SIG-M5 treated with dmso at 0.1 percent for 504 hours (cell line): ENCODE data around the gene PARP12.

Experiments used
- DNase-seq: peaks from one replicate; lab custom pipeline; 2025; ENCODE audit not compliant: unreplicated experiment; lab: John Stamatoyannopoulos, UW

PARP12 gene

DNA sequence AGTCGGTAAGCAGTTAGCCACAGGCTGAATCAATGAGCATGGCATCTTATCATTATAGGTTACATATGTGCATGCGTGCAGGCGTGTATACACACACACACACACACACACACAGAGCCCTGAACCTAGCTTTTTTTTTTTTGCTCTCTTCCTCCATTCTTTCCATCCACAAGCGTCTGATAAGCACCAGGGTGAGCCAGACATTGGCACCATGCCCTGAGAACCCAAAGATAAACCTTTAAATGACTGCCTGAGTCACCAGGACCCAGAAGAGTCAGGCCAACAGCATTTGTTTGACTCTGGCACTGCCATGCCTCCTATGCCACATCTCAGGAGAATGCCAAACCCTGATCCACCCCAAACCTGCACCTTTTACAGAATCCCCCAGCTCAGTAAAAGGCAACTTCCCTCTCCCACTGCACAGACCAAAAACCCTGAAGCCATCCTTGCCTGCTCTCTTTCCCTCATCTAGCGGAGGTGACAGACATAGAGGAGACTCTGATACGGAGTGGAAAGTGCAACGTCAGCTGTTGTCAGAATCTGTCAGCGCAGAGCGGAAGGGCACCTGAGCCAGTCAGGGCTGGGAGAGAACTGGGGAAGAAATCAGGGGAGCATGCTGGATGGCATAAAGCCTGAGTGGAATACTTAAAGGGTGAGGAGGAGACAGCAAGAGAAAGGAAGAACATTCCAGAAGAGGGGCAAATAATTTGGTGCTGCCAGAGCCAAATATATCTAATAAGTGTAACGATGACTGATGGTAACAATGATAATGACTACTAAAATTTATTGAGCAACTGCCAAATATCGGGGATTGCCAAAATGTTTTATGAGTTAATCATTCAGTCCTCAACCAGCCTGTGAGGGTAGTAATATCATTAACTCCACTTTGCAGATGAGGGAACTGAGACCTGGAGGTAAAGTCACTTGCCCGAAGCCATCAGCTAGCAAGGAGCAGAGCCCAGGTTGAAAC lies 3.2 kb downstream of the PARP12 start:
- DNase-seq, result no peak

DNA sequence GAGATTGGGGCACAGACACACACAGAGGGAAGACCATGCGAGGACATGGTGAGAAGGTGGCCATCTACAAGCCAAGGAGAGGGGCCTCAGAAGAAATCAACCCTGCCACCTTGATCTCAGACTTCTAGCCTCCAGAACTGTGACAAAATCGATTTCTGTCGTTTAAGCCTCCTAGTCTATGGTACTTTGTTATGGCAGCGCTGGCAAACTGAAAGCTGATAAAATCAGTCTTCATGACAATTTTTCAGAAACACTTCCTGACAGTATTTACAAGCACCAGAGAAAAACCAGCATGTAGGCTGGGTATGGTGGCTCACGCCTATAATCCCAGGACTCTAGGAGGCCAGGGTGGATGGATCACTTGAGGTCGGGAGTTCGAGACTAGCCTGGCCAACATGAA lies 4.2 kb downstream of the PARP12 start:
- no peak for DNase-seq

DNA sequence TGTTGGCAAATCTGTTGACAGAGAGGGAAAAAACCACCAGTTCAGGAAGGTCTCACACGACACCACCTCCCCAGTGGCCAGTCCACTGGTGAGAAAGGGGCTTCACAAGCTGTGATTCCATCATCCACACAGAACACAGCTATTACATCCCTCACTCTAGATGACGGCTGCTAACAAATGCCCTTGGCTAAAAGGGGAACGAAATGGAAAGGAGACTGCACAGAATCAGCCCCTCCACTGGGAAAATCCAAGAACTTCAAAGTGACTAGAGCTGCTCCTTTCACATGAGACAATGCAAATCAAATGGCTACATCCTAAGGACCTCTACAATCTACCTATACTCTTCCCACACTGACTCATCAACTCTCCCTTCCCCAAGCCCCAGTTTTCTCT lies 5.6 kb downstream of the PARP12 start:
- DNase-seq, result no peak

GRCh38 chr7:140056431-140057142 lies 6.2 kb downstream of the PARP12 start:
- DNase-seq, result no peak

GRCh38 chr7:140055833-140056232 lies 6.9 kb downstream of the PARP12 start:
- DNase-seq, result no peak

GRCh38 chr7:140054751-140055150 lies 8.0 kb downstream of the PARP12 start:
- DNase-seq, result no peak

GRCh38 chr7:140053812-140054539 lies 8.8 kb downstream of the PARP12 start:
- DNase-seq, result no peak

- peak; percentile 44 for DNase-seq
Measured at GRCh38 chr7:140051820-140052219, 10.9 kb downstream of the PARP12 start.

DNA sequence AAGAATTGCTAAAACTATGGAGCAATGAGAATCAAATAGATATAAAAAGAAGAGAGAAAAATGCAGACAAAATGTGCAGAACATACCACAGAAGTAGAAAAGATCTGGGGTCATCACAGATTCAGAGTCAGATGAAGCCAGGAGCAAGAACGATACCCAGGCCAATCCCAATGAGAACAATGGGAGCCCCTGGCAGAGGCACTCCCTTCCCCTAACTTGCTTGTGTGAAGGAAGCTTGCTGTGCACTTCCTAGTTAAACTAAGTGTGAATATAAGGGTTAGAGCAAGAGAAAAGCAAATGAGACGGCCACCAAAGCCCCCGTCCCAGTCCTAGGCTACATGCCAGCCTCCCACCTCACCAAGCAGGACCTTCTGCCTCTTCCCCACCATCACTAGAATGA lies 12.7 kb downstream of the PARP12 start:
- DNase-seq, result no peak

- DNase-seq, result peak; percentile 19
Measured at GRCh38 chr7:140049339-140050024, 13.3 kb downstream of the PARP12 start.

GRCh38 chr7:140048989-140049338 lies 13.8 kb downstream of the PARP12 start:
- no peak for DNase-seq

GRCh38 chr7:140048138-140048537 lies 14.6 kb downstream of the PARP12 start:
- DNase-seq, result no peak

DNA sequence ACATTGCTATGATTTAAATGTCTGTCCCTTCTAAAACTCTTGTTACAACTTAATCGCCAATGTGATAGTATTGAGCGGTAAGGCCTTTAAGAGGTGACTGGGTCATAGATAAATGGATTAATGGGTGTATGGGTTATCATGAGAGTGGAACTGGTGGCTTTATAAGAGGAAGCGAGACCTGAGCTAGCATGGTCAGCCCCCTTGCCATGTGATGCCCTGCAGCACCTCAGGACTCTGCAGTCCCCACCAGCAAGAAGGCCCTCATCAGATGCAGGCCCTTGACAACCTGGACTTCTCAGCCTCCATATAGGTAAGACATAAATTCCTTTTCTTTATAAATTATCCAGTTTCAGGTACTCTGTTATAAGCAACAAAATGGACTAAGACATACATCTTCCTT lies 15.6 kb downstream of the PARP12 start:
- no peak for DNase-seq

DNA sequence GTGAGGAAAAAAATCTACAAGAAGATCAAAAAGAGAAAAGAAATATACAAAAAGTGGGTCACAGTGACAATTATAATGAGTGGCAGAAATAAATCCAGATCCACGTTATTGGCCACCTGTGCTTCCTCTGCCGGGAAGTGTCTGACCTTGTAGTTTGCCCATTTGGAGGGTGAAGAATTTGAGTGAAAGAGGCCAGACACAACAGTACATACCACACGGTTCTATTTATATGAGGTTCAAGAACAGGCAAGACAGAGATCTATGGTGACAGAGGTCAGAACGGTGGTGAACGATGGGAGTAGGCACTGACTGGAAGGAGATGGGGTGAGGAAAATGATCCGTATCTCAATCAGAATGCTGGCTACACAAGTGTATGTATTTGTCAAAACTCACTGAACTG lies 17.1 kb downstream of the PARP12 start:
- DNase-seq, result no peak

GRCh38 chr7:140044251-140044650 lies 18.5 kb downstream of the PARP12 start:
- no peak for DNase-seq

DNA sequence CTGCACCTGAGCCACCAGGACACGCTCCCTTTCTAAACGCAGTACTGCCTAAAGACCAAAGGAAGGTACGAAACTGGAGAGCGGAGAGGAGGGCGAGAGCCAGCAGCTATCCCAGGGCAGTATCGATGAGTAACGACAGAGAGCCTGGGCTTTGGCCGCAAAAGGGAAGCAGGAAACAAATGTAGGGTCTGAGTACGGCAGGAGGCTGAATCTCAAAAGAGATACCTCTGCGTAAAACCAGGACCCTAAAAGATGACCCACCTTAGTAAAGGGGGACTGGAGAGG lies 20.4 kb downstream of the PARP12 start:
- DNase-seq, result no peak

DNA sequence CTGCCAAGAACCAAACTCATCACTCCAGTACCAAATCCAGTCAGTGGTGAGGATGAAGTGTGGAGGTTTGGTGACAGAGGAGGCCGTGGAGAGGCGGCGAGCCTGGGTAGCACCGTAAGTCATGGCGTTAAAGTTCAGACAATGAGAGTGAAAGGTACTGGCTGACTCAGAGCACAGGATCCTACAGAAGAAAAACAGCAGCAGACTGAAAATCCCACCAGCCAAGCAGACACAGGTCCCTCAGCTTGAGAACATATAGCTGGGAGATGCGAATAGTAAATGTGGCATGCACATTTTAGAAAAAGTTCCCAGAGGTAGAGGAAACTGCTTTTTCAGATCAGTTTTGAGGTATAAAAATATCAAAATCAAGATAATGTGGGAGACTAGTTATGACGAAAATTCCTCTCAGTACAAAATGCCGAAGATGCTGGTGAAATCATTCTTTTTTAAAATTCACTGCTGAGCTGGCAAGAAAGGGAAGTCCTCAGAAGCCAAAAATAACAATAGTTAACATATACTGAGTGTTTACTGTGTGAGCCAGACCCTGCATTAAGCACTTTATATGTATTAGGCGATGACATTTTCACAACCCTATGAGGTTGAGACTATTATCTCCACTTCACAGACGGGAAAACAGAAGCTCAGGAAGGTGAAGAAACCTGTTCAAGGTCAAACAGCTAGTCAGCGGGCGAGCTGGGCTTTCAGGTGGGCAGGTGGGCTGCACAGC lies 20.9 kb downstream of the PARP12 start:
- peak; percentile 8 for DNase-seq

DNA sequence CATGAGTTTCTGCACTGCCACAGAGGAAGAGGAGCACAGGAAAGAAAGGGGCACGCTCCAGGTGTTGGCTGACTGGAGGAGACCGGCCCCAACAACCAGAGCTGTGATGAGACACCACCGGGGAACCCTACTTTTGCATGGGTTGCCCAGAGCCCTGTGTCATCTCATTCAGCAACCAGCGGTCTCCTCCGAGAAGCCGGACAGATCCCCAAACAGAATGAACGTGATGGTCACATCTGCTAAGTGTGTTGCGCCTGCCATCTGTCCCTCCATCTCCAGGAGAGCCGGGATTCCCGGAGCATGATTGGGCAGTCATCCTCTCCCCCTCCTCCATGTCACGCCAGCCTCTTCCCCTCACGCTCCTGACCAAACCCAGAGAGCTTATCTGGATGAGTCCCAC lies 22.9 kb downstream of the PARP12 start:
- no peak for DNase-seq

DNA sequence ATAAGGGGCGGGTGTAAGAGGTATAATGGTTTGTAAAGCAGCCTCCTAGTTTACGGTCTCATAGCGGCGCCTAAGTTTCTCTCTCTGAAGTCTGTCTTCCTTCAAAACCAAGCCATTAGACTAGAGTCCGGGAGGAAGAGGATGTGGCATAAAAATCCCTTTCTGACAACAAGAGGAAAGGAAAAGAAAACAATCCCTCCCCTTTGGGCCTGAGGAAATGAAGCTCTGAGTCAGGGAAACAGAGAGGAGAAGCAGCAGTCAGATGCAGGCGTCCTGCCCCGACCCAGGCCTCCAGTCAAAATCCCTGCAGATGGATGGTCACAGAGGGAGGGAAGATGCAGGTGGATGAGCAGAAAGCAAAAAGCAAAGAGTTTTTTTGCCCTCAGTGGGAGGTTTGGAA lies 23.7 kb downstream of the PARP12 start:
- no peak for DNase-seq

- no peak for DNase-seq
Measured at GRCh38 chr7:140036224-140036962, 26.4 kb downstream of the PARP12 start.
